PFSK-1 (cell line): ENCODE data around the gene REV3L.

Source experiments
- SIN3A ChIP-seq: IDR thresholded peaks from 2 replicates; pipeline ENCODE4 v1.6.1; 2012; ENCODE audit warnings: mild to moderate bottlenecking, low read length, moderate library complexity, borderline replicate concordance; ENCODE audit not compliant: insufficient read depth
- TF ChIP-seq, protein P1 (sequence below), 2 experiments: IDR thresholded peaks; 2 replicates each; pipeline versions ENCODE4 v1.6.1 to v1.8.0; 2011 to 2012; ENCODE audit warnings: low read depth in 2 of 2, low read length in 2 of 2, control low read depth in 1 of 2, inconsistent platforms in 1 of 2, mild to moderate bottlenecking in 1 of 2, moderate library complexity in 1 of 2; ENCODE audit not compliant: insufficient read depth in 1 of 2

DNA sequence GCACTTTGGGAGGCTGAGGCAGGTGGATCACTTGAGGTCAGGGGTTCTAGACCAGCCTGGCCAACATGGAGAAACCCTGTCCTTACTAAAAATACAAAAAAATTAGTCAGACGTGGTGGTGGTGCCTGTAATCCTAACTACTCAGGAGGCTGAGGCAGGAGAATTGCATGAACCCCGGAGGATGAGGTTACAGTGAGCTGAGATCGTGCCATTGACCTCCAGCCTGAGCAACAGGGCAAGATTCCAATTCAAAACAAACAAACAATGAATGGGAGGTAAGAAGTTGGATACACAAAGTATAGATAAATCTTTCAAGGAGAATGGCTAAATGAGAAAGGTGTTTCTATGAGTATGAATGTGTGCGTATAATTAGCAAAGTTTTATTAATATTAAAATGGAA lies 75.3 kb downstream of the REV3L start:
- TF ChIP-seq, protein P1, sequence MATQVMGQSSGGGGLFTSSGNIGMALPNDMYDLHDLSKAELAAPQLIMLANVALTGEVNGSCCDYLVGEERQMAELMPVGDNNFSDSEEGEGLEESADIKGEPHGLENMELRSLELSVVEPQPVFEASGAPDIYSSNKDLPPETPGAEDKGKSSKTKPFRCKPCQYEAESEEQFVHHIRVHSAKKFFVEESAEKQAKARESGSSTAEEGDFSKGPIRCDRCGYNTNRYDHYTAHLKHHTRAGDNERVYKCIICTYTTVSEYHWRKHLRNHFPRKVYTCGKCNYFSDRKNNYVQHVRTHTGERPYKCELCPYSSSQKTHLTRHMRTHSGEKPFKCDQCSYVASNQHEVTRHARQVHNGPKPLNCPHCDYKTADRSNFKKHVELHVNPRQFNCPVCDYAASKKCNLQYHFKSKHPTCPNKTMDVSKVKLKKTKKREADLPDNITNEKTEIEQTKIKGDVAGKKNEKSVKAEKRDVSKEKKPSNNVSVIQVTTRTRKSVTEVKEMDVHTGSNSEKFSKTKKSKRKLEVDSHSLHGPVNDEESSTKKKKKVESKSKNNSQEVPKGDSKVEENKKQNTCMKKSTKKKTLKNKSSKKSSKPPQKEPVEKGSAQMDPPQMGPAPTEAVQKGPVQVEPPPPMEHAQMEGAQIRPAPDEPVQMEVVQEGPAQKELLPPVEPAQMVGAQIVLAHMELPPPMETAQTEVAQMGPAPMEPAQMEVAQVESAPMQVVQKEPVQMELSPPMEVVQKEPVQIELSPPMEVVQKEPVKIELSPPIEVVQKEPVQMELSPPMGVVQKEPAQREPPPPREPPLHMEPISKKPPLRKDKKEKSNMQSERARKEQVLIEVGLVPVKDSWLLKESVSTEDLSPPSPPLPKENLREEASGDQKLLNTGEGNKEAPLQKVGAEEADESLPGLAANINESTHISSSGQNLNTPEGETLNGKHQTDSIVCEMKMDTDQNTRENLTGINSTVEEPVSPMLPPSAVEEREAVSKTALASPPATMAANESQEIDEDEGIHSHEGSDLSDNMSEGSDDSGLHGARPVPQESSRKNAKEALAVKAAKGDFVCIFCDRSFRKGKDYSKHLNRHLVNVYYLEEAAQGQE (IDR thresholded peaks at IDR 0.05; ENCODE audit: insufficient read depth in 1 of 2, low read depth in 2 of 2, low read length in 2 of 2): no peak
- no peak for TF ChIP-seq SIN3A
